SK-N-SH treated with all-trans-retinoic acid at 6 μM for 48 hours (cell line): Measurements from ENCODE around the gene AUTS2.

ENCODE experiments used
- ARNTL ChIP-seq: fragments of 450-650 bp; formaldehyde crosslinking; IDR thresholded peaks from 2 replicates; pipeline ENCODE4 v1.5.0; 2020; ENCODE audit warnings: low read depth, mild to moderate bottlenecking, moderate library complexity, borderline replicate concordance
- RARB ChIP-seq: fragments of 250-450 bp; sonication (Bioruptor Pico); IDR thresholded peaks from 2 replicates; pipeline ENCODE4 v1.8.0; 2021; ENCODE audit warnings: mild to moderate bottlenecking, moderate library complexity
- SNAI2 ChIP-seq: fragments of 250-450 bp; sonication (Bioruptor Pico); IDR thresholded peaks from 2 replicates; pipeline ENCODE4 v1.5.0; 2020; ENCODE audit warnings: mild to moderate bottlenecking, moderate library complexity
- TOX ChIP-seq: fragments of 250-450 bp; sonication (Bioruptor Pico); IDR thresholded peaks from 2 replicates; pipeline ENCODE4 v1.8.0; 2021; ENCODE audit warnings: mild to moderate bottlenecking, moderate library complexity, borderline replicate concordance
- ZNF8 ChIP-seq: fragments of 450-650 bp; formaldehyde crosslinking; IDR thresholded peaks from 2 replicates; pipeline ENCODE4 v1.5.0; 2020; ENCODE audit warnings: mild to moderate bottlenecking, moderate library complexity

GRCh38 chr7:70838292-70838907 is 1240.1 kb downstream of the AUTS2 start:
- TF ChIP-seq TOX (CRISPR knock-in tag) (no peak), RARB (CRISPR knock-in tag) (no peak), ZNF8 (CRISPR knock-in tag) (no peak), SNAI2 (CRISPR knock-in tag) (no peak), ARNTL (CRISPR knock-in tag) (no peak)
